ENCODE results near the gene CTNNA3.

Gene CTNNA3

DNA sequence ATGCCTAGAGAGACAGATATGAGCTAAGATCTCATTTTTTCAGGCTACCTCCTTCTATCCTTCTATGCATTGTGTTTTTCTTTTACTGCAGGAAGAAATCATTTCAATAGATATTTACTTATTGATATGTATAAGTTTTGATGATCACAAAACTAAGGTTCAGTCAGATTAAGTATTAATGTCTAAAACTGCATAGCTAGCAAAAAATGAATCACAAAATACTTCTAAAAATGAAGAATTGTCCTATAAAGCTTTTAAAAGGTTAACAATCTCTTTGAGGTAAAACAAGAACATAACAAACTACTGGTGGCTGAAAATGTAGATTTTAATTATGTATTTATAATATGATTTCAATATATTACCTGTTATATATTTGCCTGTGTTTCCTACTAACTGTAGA, 1403.1 kb downstream of the CTNNA3 start:
- no peak for DNase-seq (ENCODE audit: low read depth)

DNA sequence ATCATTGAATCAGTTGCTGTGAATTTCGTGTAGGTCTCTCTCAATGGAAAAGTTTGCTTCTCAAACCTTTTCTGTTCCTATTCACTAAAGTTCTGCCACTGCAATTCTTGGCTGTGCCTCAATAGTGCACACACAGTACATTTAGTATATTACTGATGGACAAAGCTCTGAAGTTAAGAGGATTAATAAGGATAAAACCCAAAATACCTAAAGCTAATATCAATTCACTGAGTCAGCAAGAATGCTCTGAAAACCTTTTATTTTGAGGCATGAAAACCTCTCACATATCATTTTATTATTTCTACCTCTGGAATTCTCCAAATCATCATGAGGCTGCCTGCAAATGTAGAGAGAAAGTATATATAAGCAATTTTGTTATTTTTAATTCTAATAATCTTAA, 1403.5 kb downstream of the CTNNA3 start:
- DNase-seq (ENCODE audit: low read depth): no peak

DNA sequence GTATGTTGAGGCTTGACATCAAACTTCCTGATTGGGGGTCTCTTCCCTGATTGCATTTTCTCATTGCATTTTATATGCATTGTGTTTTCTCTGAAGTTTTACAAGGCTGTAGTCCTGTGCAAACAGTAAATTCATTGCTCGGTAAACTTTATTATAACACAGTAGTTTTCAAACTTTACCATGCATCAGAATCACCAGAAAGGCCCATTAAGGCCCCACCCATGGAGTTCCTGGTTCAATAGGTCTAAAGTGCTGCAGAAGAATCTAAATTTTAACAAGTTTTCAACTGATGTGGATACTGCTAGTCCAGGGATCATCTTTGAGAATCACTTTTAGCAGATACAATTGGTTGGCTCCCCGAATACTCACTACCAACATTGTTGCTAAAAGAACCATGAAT, 1404.9 kb downstream of the CTNNA3 start:
- DNase-seq (ENCODE audit: low read depth): no peak

DNA sequence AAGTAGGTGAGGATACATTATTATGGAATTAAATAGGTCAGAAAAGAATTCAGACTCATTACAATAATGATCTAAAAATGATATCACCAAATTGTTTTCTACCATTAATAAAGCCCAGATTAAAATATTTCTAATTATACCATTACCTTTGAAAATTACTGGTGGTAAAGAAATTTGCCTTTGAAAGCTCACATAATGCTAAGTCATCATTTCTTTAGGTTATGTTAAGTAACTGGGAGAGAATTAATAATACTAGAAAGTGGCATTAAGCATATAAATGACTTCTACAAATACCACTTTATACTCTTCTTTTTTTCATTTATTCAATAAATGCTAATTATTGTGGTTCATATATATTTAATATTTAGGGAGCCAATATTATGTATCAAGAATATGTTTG, 1411.4 kb downstream of the CTNNA3 start:
- no peak for DNase-seq (ENCODE audit: low read depth)

DNA sequence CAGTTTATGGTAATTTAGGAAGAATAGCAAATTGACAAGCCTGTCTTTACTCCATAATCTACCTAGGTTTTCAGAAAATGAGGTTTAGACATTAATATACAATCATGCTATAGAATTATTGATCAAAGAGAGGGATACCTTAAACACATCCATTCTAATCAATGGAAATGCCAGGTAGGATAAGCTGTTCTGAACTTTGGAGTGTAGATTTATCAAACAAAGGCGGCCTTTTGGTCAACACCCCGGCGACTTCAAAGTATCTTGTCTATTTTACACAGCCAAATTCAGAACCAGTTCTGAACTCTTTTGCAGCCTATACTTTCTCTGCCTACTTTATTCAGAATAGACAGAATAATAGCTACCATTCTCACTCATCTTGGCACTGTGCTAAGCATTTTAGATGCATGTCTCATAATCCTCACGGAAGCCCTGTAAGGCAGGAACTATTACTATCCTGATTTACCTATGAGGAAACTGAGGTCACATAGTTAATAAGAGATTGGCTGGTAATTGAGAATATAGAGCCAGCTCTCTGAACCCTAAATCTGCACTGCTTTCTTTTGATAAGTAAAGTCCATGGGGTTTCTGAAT, 1412.0 kb downstream of the CTNNA3 start:
- DNase-seq (ENCODE audit: low read depth): no peak

DNA sequence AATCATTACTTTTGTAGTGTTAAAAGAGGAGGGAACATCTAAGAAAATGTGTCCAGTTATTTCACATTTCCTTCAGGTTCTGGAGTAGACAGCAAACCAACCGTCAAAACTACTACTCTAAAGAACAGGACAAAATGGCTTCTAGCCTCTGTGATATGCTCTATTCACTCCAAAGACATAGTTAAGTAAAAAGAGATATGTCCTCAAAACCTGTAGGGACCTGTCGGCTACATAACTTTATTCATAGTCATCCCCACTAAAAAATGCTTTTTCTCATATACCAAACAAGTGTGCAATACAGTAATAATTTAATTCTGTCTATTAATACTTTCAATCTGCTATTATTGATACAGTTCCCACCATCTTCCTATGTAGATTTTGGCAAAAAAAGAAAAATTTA, 1412.9 kb downstream of the CTNNA3 start:
- DNase-seq (ENCODE audit: low read depth): no peak

DNA sequence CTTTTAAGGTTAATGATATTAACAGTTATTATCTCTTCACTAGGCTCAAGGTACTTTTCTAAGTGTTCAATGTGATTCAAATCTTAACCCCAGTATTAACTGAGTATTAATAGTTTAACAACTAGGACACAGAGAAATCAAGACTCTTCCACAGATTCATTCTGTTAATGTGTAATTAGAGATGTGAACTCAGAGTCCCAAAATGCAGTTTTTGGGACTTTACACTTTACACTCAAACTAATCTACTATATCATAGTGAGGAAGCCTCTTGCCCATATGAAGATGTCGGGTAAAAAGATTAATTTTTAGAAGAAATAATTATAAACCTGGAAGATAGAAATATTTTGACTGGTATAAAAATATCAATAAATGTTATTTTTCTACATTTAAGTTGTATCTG, 1414.7 kb downstream of the CTNNA3 start:
- DNase-seq (ENCODE audit: low read depth): no peak

DNA sequence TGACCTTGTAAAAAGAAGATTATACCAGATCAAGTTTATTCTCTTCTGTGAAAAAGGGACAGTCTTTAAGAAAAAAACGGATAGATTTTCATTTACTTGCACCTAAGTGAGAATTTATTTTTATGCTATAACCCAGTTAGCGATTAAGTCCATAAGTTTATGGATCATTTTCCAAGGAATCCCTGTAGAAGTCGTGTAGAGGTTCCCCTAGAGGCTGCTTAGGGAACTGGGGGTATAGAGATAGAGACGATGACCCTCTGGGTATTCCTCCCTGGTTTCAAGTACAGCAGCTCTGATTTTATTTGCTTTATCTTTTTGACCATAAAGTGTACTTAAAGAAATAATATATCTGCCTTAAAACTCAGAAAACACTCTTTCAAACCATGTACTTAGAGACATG, 1418.5 kb downstream of the CTNNA3 start:
- no peak for DNase-seq (ENCODE audit: low read depth)

DNA sequence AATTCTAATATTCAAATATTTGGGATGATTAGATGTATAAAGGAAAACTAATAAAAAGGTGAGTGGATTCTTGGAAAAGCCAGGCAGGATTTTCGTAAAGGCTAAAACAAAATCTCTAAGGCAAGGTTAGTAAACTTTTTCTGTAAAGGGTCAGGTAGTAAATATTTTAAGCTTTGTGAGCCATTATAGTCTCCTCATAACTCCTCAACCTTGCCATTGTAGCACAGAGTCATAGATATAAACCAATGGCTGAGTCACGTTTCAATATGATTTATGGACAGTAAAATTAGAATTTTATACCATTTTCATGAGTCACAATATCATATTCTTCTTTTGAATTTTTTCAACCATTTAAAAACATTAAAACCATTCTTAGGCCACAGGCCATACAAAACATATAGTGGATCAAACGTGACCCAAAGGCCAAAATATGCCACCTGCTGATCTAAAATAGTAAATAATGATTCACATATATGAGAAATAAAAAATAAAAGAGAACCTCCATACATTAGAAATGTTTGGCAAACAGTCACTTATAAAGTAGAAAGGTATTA, 1422.0 kb downstream of the CTNNA3 start:
- no peak for DNase-seq (ENCODE audit: low read depth)

DNA sequence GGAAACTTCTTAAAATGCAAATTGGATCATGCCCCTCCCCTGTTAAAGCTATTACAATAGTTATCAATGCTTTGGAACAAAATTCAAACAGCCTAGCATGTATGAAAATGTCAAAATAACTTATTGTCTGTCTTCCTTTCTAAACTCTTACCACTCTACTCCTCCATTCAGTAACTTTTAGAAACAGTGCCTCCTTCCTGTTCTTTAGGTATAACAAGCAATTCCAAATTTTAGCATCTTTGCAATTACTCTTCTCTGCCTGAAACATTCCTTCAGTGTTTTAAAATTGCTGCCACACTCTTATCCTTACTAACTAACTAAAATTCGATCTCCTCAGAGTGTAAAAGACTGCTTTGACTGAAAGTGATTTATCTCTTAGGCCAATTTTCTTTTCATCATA, 1430.6 kb downstream of the CTNNA3 start:
- no peak for DNase-seq (ENCODE audit: low read depth)

DNA sequence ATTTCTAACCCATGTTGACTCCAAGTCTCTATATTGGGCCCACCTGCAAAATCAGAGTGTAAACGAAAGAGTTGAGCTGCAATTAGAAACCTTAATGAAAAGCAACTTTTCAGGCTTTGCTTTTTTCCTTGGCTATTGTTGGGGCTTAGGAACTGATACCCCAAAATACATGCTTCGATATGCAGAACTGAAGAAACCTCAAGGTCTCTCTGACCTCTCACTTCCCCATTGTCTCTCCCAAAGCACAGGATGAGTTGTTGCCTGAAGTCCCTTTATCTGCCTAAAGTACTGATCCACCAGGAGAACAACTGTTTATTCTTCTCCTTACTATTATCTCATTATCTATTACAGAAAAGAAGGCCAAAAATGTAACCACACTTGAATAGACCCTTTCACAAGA, 1436.2 kb downstream of the CTNNA3 start:
- no peak for DNase-seq (ENCODE audit: low read depth)

DNA sequence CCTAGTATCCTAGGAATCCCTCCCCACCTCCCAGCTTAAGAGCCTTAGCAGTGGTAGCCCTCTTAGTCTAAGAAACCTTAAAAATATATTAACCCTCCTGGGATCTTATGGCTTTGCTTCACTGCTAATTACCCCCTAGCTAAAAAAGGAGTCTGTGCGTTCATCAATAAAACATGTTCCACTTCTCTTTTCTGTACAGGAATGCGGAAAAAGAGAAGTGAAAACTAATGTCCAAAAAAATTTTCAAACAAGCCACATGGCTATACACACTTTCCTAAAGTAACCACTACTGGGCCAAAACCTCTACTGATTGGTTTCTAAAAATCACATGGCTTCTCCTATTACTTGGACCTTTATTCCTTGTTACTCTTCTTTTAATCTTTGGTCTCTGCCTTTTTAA, 1437.3 kb downstream of the CTNNA3 start:
- DNase-seq (ENCODE audit: low read depth): no peak

DNA sequence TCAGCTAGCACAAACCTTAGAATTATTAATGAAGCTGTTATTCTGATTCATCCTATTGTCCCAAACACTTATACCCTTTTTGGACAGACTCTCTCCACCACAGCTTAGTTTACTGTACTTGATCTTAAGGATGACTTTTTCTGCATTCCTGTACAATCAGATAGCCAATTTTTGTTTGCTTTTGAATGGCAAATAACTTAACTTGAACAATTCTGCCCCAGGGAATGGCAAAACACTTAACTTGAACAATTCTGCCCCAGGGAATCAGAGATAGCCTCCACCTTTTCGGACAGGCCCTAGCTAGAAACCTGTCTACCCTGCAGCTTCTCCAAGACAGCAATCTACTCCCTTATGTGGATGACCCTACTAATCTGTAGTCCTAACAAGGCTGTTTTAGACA, 1438.2 kb downstream of the CTNNA3 start:
- DNase-seq (ENCODE audit: low read depth): no peak

DNA sequence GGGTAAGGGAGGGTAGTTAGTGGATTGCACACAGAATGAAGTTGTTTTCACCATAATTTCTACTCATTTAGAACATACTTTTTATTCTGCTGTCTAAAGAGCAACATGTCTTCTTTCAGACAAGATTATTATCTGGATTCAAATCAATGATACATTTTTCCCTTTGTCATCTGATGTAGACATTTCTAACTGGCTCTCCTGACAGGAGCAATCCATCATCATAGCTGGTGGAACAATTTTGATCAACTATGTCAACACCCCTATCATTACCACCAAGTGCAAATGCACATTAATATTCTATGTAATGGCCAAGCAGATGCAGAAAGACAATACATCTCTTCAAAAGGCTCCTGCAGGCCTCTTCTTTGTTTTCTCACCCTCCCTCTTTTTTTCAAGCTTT, 1443.0 kb downstream of the CTNNA3 start:
- no peak for DNase-seq (ENCODE audit: low read depth)

DNA sequence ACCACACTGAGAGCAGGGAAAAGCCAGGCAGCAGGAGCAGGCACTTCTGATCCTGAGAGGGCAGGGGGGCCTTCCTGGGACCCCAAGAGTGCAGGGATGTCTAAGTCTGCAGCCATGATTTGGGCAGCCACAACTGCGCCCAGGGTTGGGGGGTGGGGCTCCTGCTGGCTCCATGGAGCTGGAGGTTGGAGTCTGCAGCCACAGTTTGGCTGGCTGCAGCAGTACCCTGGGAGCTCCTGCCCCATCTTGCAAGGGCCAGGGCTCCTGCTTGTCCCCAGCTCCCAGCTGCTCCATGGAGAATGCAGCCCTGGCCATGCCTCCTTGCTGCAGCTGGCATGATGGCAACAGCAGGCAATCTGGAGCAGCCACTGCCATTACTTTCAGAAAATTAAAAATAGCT, 1449.8 kb downstream of the CTNNA3 start:
- DNase-seq (ENCODE audit: low read depth): no peak

DNA sequence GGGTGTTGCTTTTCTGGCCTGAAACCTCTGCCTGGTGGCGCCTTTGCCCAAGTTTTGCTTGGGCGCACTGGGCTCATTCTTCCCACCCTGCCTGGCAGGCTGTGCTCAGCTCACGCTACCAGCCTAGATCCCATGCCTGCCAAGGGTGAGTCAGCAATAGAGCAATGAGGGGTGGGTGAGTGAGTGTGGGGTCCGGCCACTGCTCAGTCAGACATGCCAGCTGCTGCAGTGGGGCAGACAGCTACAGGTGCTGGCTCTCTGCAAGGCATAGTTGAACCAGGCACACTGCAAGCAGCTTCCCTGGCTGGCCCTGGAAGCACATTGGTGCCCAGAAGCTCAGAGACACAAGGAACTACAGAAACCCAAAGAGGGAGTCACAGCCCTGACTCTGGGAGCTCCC, 1451.0 kb downstream of the CTNNA3 start:
- DNase-seq (ENCODE audit: low read depth): no peak

DNA sequence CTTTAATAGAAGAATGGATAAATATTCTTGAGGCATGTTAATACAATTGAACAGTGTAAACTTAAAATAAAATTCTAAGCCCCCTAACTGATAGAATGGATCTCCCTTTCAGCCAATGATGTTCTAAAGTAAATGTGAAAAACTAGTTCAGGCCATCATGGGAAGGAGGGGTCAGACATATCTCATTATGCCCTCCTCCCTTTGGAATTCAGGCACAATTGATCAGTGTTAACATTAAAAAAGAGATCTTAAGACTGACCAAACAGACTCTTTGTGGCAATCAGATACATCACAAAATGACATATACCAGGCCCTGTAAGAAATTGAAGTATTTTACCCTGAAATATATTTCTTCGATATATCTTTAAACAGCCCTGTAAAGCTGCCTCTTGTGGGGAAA, 1453.1 kb downstream of the CTNNA3 start:
- no peak for DNase-seq (ENCODE audit: low read depth)

DNA sequence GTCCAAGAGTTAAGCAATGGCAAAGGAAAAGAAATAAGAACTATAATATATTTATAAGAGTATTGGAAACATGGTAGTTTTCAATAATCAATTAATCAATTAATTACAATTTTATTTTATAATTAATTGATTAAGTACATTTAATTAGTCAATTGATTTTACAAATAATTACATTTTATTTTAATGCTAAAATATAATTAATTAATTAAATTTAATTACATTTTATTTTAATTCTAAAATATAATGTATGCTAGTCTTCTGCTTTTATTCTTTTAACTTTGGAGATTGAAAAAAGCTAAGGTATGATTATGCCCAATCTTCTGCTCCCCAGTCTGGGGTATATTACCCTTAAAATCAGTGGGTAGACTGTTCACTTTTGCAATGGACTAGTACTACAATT, 1456.9 kb downstream of the CTNNA3 start:
- no peak for DNase-seq (ENCODE audit: low read depth)

DNA sequence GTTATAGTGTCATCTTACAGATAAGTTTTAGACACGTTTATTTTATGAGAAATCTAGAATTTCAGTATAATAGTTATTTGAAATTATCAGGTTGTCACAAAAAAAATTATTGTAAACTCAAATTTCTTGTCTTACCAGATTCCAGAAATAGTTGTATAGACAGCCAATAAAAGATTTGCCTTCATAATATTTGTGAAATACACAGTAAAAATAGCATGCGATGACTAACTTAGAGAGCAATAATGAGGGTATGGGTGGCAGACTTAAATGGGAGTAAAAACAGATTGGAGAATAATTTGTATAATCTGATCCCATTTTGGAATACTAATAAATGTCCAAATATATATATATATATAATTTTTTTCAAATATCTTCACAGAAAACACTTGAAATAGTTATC, 1457.7 kb downstream of the CTNNA3 start:
- no peak for DNase-seq (ENCODE audit: low read depth)

DNA sequence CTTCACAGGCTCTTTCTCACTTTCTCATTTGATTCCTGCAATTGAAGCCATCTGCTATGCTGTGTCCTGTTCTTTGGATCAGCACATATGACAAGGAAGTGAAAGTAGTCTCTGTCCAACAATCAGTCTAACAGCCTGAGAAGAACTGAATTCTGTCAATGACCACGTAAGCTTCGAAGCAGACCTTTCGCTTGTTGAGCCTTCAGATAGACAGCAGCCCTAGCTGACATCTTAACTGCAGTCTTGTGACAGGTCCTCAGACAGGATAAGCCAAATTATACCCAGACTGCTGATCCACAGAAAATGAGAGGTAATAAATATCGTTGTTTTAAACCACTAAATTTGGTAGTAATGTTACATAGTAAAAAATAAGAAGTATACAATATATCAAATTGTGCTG, 1461.1 kb downstream of the CTNNA3 start:
- no peak for DNase-seq (ENCODE audit: low read depth)

DNA sequence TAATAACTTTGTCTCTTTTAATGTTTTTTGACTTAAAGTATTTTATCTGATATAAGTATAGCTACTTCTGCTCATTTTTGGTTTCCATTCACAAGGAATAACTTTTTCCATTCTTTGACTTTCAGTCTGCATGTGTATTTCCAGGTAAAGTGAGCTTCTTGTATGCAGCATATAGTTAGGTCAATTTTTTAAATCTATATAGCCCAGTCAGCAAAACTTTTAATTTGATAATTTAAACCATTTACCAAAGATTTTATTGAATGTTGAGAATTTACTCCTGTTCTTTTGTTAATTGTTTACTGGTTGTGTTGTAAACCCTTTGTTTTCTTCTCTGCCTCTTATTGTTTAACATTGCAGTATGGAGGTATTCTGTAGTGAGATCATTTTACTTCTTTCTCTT, 1467.1 kb downstream of the CTNNA3 start:
- DNase-seq (ENCODE audit: low read depth): no peak

DNA sequence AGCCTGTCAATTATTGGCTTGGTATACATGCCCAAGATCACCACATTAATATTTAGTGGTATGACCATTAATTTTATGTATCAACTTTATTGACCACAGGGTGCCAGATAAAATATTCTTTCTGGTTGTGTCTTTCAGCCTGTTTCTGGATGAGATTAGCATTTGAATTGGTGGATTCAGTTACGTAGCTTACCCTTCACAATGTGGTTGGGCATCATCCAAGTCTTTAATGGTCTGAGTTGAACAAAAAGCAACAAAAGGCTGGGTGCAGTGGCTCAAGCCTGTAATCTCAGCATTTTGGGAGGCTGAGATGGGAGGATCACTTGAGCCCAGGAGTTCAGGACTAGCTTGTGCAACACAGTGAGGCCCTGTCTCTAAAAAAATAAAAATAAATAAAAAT, 1472.3 kb downstream of the CTNNA3 start:
- no peak for DNase-seq (ENCODE audit: low read depth)

DNA sequence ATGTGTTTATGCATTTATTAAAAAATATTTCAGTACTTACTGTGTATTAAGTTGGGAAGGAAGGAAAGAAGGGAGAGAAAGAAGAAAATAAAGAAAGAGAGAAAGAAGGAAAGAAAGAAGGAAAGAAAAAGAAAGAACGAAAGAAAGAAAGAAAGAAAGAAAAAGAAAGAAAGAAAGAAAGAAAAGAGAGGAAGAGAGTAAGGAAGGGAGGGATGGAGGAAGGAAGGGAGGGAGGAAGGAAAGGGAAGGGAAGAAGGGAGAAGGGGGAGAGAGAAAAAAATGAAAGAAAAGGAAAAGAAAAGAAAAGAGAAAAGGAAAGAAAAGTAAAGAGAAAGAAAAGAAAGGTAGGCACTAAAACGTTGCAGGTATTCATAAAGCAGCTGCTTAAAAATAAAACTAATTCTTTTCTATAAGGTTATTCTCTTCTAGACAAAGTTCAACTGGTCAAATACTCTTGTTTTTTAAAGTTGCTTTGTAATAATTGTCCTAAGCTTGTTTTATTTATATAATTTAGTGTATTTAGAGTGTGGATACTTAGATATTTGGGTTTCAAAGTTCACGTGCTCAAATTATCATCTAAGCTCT, 1473.4 kb downstream of the CTNNA3 start:
- no peak for DNase-seq (ENCODE audit: low read depth)

DNA sequence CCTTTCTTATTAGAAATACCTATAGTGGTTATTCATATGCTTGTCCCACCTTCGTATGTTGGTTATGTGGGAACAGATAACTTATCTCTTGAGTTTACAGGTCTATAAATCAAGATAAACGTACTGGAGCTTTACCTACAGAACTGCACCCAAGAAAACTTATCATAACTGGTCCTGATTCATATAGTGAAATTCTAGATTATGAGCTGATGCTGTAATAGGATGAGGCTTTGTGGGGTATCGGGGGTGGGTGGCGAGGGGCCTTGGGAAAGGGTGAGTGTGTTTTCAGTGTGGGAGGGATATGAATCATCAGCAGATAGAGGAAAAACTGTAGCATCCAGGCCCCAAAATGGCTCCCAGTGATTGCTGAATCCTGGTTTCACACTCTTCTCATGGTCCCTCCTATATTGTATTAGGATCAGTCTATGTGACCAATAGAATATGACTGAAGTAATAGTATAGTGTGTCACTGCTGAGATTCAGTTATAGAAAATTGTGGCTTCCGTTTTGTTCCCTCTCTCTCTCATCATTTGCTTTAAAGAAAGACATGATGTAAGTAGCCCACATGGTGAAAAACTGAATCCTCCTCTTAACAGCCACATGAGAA, 1476.9 kb downstream of the CTNNA3 start:
- peak; percentile 60 for DNase-seq (ENCODE audit: low read depth)

All from amniotic epithelial cell (primary cell).